SK-N-MC (cell line): ENCODE results near the gene CLTCL1.
A peak's percentile ranks its signal among the peaks of the same experiment; 100 is the strongest.
"Not testable (repeated sequence)": the region's sequence is repeated elsewhere in the genome, so short reads cannot be mapped to it uniquely, and the experiment has no call there.

Experiments
- DNase-seq: peaks from one replicate; pipeline ENCODE4 v3.0.0-alpha.2; 2011; ENCODE audit warnings: low read depth, low spot score
- H3K27ac ChIP-seq: fragments of 200-600 bp; sonication (generic); 2 replicates; pipeline ENCODE4 v1.5.1; 2016; ENCODE audit warnings: mixed run types
- H3K36me3 ChIP-seq: fragments of 200-600 bp; sonication (generic); 2 replicates; pipeline ENCODE4 v1.6.1; 2017; ENCODE audit warnings: antibody characterized with exemption, low read length, mixed read lengths; ENCODE audit not compliant: insufficient read depth
- H3K4me3 ChIP-seq: fragments of 200-600 bp; sonication (generic); 2 replicates; pipeline ENCODE4 v1.5.1; 2016
- H3K9ac ChIP-seq: fragments of 200-600 bp; sonication (generic); 2 replicates; pipeline ENCODE4 v1.8.0; 2017; ENCODE audit warnings: mixed run types, mixed read lengths; ENCODE audit not compliant: insufficient read length
- H3K9me3 ChIP-seq: fragments of 200-600 bp; sonication (generic); 2 replicates; pipeline ENCODE4 v1.6.1; 2017; ENCODE audit warnings: low read depth, mild to moderate bottlenecking, antibody characterized with exemption, low read length, moderate library complexity, mixed read lengths
- EZH2 ChIP-seq: fragments of 200-600 bp; sonication (generic); IDR thresholded peaks from one replicate; pipeline ENCODE4 v1.6.1; 2017; ENCODE audit warnings: antibody characterized with exemption
- FOXP2 ChIP-seq: optimal IDR thresholded peaks from 2 replicates; pipeline ENCODE3; 2011; ENCODE audit warnings: mild to moderate bottlenecking, moderate library complexity; ENCODE audit not compliant: insufficient read depth; ENCODE audit errors: extremely low read length, control extremely low read depth
- POLR2AphosphoS5 ChIP-seq: IDR thresholded peaks from 2 replicates; pipeline ENCODE4 v1.6.1; 2012; ENCODE audit warnings: mild to moderate bottlenecking, low read depth, low read length, borderline replicate concordance

The CLTCL1 gene

DNA sequence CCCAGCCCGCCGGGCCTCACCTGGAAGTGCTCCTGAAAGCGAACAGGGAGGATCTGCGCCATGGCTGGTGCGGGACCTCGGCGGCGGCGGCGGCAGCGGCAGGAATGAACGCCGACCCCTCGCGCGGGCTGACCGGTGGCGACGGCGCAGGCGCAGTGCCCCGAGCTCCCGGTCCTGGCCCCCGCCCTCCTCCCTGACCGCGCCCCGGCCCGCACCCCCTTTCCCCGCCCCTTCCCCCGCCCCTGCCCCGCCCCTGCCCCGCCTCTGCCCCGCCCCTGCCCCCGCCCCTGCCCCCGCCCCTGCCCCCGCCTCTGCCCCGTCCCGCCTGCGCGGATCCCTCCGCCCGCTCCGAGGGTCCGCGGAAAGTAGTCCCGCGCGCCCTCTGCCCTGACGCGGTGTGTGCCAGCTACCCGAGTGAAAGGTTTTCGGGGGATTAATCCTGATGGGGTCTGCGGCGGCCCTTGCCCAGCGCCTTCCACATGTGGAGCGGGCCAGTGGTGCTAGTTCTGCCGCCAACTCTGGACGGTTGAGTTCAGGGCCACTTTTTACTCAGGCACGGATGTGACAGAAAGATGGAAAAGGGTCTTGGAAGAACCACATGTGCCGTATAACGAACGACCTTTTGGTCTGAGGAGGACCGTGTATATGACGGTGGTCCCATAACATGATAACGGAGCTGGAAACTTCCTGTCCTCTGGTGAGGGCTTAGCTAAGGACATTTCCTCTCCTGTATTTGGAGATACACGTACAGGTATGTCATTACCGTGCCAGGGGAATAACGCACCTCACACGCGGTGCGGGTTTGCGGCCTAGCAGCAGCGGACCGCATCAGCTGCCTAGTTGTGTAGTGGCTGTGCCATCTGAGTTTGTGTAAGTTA, at the start of gene CLTCL1:
Gene CLTCL1 (minus strand): TSS at position 140 of the 878 bp plus-strand sequence. CDS start 78 bp downstream, at position 62.
- Histone ChIP-seq H3K9me3 (no peaks in the 10 kb centered on the region), H3K4me3 (peak within 1 kb of the TSS; percentile 99), H3K27ac (no peak within 1 kb of the TSS), H3K36me3 (no peaks in the 10 kb centered on the region), H3K9ac (peak within 1 kb of the TSS; percentile 90)
- peak; percentile 28 for DNase-seq
- TF ChIP-seq FOXP2: no peak
- TF ChIP-seq POLR2AphosphoS5: peak; percentile 82

DNA sequence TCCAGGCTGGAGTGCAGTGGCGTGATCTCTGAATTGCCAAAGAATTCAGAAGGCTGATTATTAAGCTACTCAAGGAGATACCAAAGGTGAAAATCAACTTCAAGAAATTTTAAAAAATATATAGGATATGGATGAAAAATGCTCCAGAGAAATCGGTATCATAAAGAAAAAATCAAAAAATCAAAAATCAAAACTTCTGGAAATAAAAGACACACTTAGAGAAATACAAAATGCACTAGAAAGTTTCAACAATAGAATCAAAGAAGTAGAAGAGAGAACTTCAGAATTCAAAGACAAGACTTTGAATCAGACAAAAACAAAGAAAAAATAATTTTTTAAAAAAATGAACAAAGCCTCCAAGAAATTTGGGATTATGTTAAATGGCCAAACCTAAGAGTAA, 45.6 kb upstream of the CLTCL1 start:
- H3K27ac ChIP-seq: no peak overlapping the region
- H3K36me3 ChIP-seq: peaks cover 81% of the 10 kb centered on the region
- H3K9me3 ChIP-seq: peaks cover 11% of the 10 kb centered on the region; the same call in 1 of the 2 replicates
- H3K4me3 ChIP-seq: no peak overlapping the region
- no peak for DNase-seq
- no peak overlapping the region for H3K9ac ChIP-seq
- TF ChIP-seq POLR2AphosphoS5: no peak
- no peak for TF ChIP-seq FOXP2
- no peak for TF ChIP-seq EZH2

DNA sequence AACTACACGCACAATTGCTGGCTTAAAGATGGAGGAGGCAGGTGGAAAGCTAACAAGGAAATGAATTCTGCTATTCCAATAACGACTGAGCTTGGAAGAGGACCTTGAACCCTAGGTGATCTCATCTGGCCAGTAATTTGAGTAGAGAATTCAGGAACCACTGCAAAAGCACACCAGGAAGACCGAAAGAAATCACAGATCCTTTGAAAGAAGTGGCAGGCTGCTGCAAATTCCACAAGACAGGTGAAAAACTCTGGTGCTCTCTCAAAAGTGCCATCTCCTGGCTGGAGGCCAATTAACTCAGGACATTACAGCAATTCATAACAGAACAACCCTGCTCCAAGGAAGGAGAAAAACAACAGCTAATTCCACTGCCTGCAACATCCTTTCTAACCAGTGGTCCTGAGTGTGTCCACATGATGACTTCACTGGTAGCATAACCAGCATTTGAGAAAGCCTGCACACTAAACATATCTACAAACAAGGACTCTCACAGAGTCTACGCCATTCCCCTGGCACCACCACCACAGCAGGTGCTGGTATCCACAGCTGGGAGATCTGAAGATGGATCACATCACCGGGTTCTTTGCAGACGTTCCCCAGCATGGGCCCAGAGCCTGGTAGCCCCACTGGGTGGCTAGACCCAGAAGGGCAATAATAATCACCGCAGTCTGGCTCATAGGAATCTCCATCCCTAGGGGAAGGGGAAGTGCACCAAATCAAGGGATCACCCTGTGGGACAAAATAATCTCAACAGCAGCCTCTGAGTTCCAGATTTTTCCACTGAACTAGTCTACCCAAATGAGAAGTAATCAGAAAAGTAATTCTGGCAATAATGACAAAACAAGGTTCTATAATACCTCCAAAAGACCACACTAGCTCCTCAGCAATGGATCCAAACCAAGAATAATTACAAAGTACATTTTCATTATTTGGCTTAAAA, 44.9 kb upstream of the CLTCL1 start:
- TF ChIP-seq FOXP2 (no peak), POLR2AphosphoS5 (no peak), EZH2 (no peak)
- no peak for DNase-seq
- Histone ChIP-seq H3K27ac (no peak overlapping the region), H3K4me3 (no peak overlapping the region), H3K9me3 (peaks cover 11% of the 10 kb centered on the region; the same call in 1 of the 2 replicates), H3K9ac (no peak overlapping the region), H3K36me3 (peaks cover 84% of the 10 kb centered on the region)

DNA sequence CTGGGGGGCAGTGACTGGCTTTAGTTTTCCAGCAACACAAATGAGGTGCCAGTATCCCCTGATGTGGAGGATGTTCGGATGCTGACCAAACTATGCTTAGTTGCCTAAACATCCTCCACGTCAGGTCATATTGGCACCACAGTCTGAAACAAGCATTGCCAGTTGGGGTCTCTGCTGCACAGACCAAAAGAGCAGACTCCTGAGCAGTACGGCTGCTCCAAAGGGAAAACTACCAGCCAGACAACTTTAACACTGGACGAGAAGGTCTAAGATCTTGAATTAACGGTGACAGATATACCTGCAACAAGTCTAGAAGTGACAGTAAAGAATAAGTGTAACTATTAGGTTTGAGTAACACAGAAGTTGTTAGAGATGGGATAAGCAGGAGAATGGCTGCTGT, 40.5 kb upstream of the CLTCL1 start:
- no peak for TF ChIP-seq EZH2
- TF ChIP-seq FOXP2: no peak
- no peak for TF ChIP-seq POLR2AphosphoS5
- no peak for DNase-seq
- peaks cover 67% of the 10 kb centered on the region for H3K36me3 ChIP-seq
- H3K9me3 ChIP-seq: peaks cover 5% of the 10 kb centered on the region; the same call in 1 of the 2 replicates
- H3K27ac ChIP-seq: no peak overlapping the region
- no peak overlapping the region for H3K9ac ChIP-seq
- no peak overlapping the region for H3K4me3 ChIP-seq

DNA sequence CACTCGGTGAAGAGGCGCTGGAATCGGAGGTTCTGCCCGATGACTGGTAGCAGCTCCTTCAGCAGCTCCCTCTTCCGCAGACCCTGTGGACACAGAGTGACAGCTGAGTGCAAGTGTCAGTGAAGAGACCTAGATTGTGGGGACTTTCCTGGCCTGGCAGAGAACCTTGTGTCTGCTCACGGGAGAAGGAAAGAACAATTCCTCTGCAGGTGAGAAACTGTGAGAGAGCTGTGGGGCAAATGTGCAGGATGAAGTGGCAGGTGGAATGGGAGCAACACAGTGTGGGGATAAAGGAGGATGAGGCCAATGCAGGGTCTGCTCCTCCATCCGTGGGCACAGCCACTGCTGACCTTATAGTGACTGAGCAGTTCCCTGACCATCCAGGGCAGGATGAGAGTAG, 40.0 kb upstream of the CLTCL1 start:
- DNase-seq: no peak
- Histone ChIP-seq H3K4me3 (no peak overlapping the region), H3K36me3 (peaks cover 62% of the 10 kb centered on the region), H3K27ac (no peak overlapping the region), H3K9ac (no peak overlapping the region), H3K9me3 (peaks cover 5% of the 10 kb centered on the region; the same call in 1 of the 2 replicates)
- no peak for TF ChIP-seq EZH2
- TF ChIP-seq POLR2AphosphoS5: no peak
- TF ChIP-seq FOXP2: no peak

DNA sequence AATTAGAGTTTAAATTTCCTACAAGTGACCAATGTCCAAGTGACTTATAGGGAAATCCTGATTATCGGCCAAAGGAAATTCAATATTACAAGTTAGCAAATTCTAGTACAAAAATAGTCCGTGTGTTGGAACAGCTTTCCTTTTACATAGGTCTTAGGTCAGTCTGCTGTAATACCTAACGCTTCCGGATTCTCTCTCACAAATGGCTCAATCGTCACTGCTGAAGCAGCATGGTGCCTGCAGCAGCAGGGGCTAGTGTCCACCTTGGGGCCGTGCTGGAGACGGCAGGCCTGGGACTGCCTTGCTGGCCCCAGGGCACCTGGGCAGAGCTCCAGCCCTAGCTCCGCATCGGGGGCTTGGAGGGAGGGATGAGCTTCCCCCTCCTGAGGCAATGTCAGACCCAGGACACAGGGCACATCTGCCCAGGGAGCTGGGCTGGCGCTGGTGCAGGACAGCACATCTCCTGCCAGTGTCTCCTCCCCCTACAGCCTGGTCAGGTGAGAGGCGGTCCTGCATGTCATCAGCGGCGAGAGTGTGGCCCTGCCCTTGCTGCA, 39.4 kb upstream of the CLTCL1 start:
- no peak for DNase-seq
- H3K36me3 ChIP-seq: peaks cover 56% of the 10 kb centered on the region
- no peak overlapping the region for H3K27ac ChIP-seq
- no peak overlapping the region for H3K9ac ChIP-seq
- TF ChIP-seq FOXP2 (no peak), POLR2AphosphoS5 (no peak), EZH2 (no peak)
- peaks cover 3% of the 10 kb centered on the region; the same call in 1 of the 2 replicates for H3K9me3 ChIP-seq
- no peak overlapping the region for H3K4me3 ChIP-seq

DNA sequence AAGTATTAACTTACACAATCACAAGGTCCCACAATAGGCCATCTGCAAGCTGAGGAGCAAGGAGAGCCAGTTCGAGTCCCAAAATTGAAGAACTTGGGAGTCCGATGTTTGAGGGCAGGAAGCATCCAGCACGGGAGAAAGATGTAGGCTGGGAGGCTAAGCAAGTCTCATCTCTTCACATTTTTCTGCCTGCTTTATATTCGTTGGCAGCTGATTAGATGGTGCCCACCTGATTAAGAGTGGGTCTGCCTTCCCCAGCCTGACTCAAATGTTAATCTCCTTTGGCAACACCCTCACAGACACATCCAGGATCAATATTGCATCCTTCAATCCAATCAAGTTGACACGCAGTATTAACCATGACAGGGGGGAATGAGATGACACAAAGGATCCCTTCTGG, 38.7 kb upstream of the CLTCL1 start:
- H3K27ac ChIP-seq, H3K9me3 ChIP-seq, H3K4me3 ChIP-seq, H3K9ac ChIP-seq, DNase-seq: not testable (repeated sequence)
- H3K36me3 ChIP-seq: peaks cover 49% of the 10 kb centered on the region

DNA sequence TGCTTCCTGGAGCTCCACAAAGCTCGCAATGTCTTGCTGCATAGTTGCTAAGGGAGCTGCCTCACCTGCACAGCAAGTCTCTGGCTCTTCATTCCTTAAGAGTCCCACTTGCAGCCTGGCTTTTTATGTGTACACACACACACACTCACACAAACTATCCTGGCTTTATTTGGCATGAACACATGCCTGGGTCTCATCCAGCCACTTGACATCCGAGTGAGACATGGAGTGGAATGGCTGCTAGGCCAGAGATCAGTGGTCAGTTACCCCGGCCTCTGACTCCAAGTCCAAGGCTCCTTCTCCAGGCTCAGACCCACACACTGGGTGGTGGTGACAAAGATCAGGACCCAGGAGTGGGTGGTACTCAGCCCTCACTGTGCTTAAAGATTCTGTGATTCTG, 37.9 kb upstream of the CLTCL1 start:
- TF ChIP-seq EZH2 (no peak), POLR2AphosphoS5 (no peak), FOXP2 (no peak)
- Histone ChIP-seq H3K4me3 (no peak overlapping the region), H3K36me3 (peaks cover 42% of the 10 kb centered on the region), H3K9ac (no peak overlapping the region), H3K9me3 (no peaks in the 10 kb centered on the region), H3K27ac (no peak overlapping the region)
- no peak for DNase-seq
